ENCODE measurements around the gene SCN5A. TPM values are rescaled to one million over a fixed set of nuclear protein-coding genes. Genes with fewer than 3 reads are reported as not detected.

Gene SCN5A
- total RNA-seq, 1 donor, result not detected

DNA sequence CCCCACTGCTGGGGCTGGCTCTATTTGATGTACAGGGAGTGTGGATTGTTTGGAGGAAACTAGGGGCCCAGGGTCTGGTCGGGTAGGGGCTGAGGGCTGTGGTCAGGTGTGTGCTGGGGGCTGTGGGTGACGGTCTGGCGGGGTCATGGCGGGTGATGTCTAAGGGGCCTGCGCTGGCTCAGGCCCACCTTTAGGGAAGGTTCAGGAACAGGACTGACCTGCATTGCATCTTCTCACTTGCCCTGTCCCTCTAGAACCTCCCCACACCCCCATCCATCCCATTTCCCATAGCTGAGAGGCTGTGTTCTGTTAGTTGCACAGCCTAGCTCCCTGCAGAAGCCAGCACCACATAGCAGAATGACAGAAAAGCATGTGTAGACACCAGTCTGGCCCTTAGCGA, 39.1 kb downstream of the SCN5A start:
- Histone ChIP-seq H3K79me2 (ENCODE audit: insufficient read depth, low read length) (no peaks in the 10 kb centered on the region), H3K36me3 (ENCODE audit: insufficient read depth, low read length) (no peaks in the 10 kb centered on the region), H3K9me3 (ENCODE audit: low read depth, low read length) (no peaks in the 10 kb centered on the region), H3K4me2 (ENCODE audit: insufficient read depth, low read length) (no peak overlapping the region), H4K20me1 (ENCODE audit: insufficient read depth, low read length) (no peaks in the 10 kb centered on the region), H3K4me1 (ENCODE audit: insufficient read depth, low read length) (no peaks in the 10 kb centered on the region), H2AFZ (ENCODE audit: low read length) (no peak overlapping the region), H3K4me3 (ENCODE audit: insufficient read depth, low read length) (no peak overlapping the region), H3K27me3 (ENCODE audit: insufficient read depth, low read length) (no peaks in the 10 kb centered on the region), H3K27ac (ENCODE audit: low read depth, low read length) (no peak overlapping the region)
- TF ChIP-seq, protein P1, sequence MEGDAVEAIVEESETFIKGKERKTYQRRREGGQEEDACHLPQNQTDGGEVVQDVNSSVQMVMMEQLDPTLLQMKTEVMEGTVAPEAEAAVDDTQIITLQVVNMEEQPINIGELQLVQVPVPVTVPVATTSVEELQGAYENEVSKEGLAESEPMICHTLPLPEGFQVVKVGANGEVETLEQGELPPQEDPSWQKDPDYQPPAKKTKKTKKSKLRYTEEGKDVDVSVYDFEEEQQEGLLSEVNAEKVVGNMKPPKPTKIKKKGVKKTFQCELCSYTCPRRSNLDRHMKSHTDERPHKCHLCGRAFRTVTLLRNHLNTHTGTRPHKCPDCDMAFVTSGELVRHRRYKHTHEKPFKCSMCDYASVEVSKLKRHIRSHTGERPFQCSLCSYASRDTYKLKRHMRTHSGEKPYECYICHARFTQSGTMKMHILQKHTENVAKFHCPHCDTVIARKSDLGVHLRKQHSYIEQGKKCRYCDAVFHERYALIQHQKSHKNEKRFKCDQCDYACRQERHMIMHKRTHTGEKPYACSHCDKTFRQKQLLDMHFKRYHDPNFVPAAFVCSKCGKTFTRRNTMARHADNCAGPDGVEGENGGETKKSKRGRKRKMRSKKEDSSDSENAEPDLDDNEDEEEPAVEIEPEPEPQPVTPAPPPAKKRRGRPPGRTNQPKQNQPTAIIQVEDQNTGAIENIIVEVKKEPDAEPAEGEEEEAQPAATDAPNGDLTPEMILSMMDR (IDR thresholded peaks at IDR 0.05; ENCODE audit: extremely low read depth, low read depth, low read length), result no peak
- peak; percentile 29 for DNase-seq (ENCODE audit: insufficient read length, low spot score, missing footprints)

DNA sequence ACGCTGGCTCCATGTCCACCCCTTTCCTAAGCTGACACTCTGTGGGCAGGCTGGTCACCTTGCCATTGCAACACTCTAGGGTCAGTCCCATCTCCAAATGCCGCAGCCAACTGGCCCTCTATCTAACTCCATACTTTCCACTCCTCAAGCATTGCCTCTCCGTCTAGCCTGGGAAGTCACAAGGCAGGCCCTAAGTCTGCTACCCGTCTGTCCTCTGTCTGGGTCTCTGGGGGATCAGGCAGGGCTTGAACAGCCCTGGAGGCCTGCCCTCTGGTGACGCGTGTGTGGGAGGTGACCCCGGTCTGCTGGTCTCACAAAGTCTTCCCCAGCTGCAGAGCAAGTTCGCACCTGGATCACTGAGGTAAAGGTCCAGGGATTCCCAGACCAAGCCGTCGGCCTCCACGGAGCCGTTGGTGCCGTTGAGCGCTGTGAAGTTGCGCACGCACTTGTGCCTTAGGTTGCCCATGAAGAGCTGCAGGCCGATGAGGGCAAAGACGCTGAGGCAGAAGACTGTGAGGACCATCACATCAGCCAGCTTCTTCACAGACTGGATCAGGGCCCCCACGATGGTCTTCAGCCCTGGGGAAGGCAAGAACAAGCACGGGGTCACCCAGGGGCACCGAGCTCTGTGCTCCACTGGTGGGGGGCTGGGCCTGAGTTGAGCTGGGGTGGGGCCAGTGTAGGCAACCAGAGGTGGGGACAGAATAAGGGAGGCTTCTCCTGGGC, 39.9 kb downstream of the SCN5A start:
- Histone ChIP-seq H3K27ac (ENCODE audit: low read depth, low read length) (no peak overlapping the region), H3K4me1 (ENCODE audit: insufficient read depth, low read length) (no peaks in the 10 kb centered on the region), H3K9me3 (ENCODE audit: low read depth, low read length) (no peaks in the 10 kb centered on the region), H3K27me3 (ENCODE audit: insufficient read depth, low read length) (no peaks in the 10 kb centered on the region), H3K4me2 (ENCODE audit: insufficient read depth, low read length) (no peak overlapping the region), H3K79me2 (ENCODE audit: insufficient read depth, low read length) (no peaks in the 10 kb centered on the region), H2AFZ (ENCODE audit: low read length) (no peak overlapping the region), H3K36me3 (ENCODE audit: insufficient read depth, low read length) (no peaks in the 10 kb centered on the region), H4K20me1 (ENCODE audit: insufficient read depth, low read length) (no peaks in the 10 kb centered on the region), H3K4me3 (ENCODE audit: insufficient read depth, low read length) (no peak overlapping the region)
- TF ChIP-seq, protein P1 (IDR thresholded peaks at IDR 0.05; ENCODE audit: extremely low read depth, low read depth, low read length), result no peak
- peak; percentile 54 for DNase-seq (ENCODE audit: insufficient read length, low spot score, missing footprints)

DNA sequence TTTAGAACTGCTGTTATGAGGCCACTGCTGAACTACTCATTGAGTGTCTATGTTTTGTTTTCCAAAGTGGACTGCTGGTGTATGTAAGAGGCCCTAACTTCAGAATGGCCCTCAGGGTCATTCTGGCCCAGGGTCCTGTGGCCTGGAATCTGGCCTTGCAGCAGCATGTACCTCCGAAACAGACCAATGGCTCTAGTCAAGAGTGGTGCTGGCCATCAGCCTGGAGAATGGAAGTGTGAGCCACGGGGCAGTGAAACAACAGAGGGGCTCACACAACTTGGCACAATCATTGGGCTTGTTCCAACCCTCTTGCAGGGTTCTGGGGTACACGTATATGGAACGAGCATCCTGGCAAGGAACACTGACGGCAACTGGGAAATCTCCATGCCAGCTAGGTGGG, 40.5 kb downstream of the SCN5A start:
- H2AFZ ChIP-seq (ENCODE audit: low read length), result no peak overlapping the region
- DNase-seq (ENCODE audit: insufficient read length, low spot score, missing footprints), result no peak
- H3K27me3 ChIP-seq (ENCODE audit: insufficient read depth, low read length), result no peaks in the 10 kb centered on the region
- no peak overlapping the region for H3K4me3 ChIP-seq (ENCODE audit: insufficient read depth, low read length)
- H3K9me3 ChIP-seq (ENCODE audit: low read depth, low read length), result no peaks in the 10 kb centered on the region
- TF ChIP-seq, protein P1 (IDR thresholded peaks at IDR 0.05; ENCODE audit: extremely low read depth, low read depth, low read length), result no peak
- H4K20me1 ChIP-seq (ENCODE audit: insufficient read depth, low read length), result no peaks in the 10 kb centered on the region
- no peaks in the 10 kb centered on the region for H3K36me3 ChIP-seq (ENCODE audit: insufficient read depth, low read length)
- H3K4me1 ChIP-seq (ENCODE audit: insufficient read depth, low read length), result no peaks in the 10 kb centered on the region
- H3K79me2 ChIP-seq (ENCODE audit: insufficient read depth, low read length), result no peaks in the 10 kb centered on the region
- H3K27ac ChIP-seq (ENCODE audit: low read depth, low read length), result no peak overlapping the region
- no peak overlapping the region for H3K4me2 ChIP-seq (ENCODE audit: insufficient read depth, low read length)

DNA sequence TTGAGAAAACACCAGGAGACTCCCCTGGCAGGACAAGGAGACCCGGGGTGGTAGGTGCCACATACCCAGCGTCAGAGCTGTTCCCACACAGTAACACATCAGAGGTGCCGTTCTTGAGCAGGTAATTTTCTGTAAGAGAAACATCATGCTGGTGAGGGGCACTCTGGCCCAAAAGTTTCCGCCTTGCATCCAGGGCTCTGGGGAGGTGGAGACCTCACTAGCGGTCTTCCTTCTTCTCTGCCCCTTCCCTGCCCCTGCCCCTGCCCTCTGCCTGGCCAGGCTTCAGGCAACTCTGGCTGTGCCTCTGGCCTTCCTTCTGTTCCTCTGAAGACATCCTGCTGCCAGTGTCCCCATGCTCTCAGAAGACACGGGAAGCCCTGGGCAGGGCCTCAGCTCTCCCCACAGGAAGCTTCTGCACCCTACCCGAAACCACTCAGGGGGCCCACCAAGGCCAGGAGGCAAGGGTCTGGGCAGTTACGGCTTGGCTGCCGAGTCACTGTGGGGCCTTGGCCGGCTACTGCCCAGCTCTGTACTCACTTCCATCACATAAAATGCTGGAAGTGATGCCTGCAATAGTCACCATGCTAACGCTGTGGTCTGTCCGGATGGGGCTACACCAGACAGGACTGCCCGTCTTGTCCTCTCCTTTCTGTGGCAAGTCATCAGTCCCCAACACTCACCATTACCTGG, 41.3 kb downstream of the SCN5A start:
- H3K9me3 ChIP-seq (ENCODE audit: low read depth, low read length), result no peaks in the 10 kb centered on the region
- H3K4me3 ChIP-seq (ENCODE audit: insufficient read depth, low read length), result no peak overlapping the region
- H3K4me2 ChIP-seq (ENCODE audit: insufficient read depth, low read length), result no peak overlapping the region
- no peaks in the 10 kb centered on the region for H3K36me3 ChIP-seq (ENCODE audit: insufficient read depth, low read length)
- TF ChIP-seq, protein P1 (IDR thresholded peaks at IDR 0.05; ENCODE audit: extremely low read depth, low read depth, low read length), result no peak
- no peaks in the 10 kb centered on the region for H3K4me1 ChIP-seq (ENCODE audit: insufficient read depth, low read length)
- peak; percentile 65 for DNase-seq (ENCODE audit: insufficient read length, low spot score, missing footprints)
- H3K27me3 ChIP-seq (ENCODE audit: insufficient read depth, low read length), result no peaks in the 10 kb centered on the region
- no peak overlapping the region for H2AFZ ChIP-seq (ENCODE audit: low read length)
- no peaks in the 10 kb centered on the region for H3K79me2 ChIP-seq (ENCODE audit: insufficient read depth, low read length)
- H3K27ac ChIP-seq (ENCODE audit: low read depth, low read length), result no peak overlapping the region
- H4K20me1 ChIP-seq (ENCODE audit: insufficient read depth, low read length), result no peaks in the 10 kb centered on the region

Data from osteoblast (primary cell).